ENCODE measurements around the gene PCBP2.

The PCBP2 gene

GRCh38 chr12:53495903-53496751 is 44.2 kb downstream of the PCBP2 start:
- no peak for DNase-seq

DNA sequence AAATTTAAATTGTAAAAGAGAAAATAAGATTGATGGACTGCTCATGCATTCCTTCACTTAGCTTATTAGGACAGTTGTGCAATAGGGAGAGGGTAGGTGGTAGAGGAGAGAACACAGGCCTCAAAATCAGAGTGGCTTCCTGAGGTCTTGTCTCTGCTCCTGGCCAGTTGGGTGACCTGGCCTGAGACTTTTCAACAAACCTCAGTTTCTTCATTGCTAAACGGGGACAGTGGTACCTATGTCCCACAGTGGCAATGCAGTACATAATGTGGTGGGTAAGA is 44.8 kb downstream of the PCBP2 start:
- DNase-seq, result no peak

DNA sequence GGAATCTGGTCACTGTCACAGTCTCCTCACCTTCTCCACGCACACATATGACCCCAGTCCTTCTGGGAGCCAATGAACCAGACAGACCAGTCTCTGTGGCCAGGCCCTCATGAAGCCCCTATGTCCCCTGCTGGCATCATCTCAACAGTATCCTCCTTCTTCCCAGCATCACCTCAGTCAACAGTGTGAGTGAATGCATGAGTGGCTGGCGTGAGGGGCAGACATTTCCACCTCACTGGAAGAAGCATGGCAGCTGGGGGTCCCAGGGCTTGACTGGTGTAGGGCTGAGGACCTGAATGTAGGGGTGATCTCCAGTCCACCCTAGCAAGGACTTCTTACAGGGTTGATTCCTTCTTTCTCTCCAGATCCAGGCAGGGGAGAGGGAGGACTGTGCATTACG is 45.6 kb downstream of the PCBP2 start:
- no peak for DNase-seq

GRCh38 chr12:53498235-53498630 is 46.3 kb downstream of the PCBP2 start:
- DNase-seq, result no peak

- DNase-seq, result no peak
Observed at GRCh38 chr12:53499266-53500141, 47.6 kb downstream of the PCBP2 start, which contains the start of gene MAP3K12. TSS of gene MAP3K12 (minus strand) at chr12:53499458. CDS start at chr12:53487391, 12,067 bp downstream.

GRCh38 chr12:53500142-53500775 is 48.4 kb downstream of the PCBP2 start:
- DNase-seq, result no peak

DNA sequence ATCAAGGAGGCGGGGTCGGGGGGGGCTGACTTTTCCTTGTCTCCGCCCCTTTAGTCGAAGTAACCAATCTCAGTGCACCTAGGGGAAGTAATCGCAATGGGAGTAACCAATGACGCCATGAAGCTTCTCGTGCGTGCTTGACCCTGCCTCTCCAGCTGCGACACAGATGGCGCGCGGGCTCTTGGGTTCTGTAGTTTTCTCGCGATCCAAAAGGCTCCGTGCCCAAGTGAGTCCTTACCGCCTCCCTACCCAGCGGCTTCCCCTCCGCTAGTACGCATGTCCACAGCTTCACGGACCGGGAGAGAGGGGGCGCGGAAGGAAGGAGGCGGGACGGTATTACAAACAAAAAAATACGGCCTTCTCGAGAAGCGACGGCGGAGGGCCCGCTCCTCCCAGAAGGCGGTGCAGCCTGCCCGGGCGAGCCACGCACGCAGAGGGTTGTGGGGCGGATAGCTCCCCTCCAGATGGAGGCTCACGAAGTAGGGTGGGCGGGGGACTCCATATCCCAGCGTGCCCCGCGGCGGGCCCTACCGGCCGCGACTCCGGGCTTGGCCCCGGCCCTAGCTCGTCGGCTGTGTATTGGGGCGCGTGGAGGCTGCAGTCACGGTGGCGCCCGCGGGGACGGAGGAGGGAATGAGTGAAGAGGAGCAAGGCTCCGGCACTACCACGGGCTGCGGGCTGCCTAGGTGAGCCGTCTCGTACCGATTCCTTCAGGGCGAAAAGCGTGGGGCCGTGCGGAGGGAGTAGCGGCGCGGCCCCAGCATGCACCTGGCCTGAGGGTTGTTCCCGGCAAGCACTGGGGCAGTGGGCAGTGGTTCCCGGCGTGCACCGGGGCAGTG is 49.1 kb downstream of the PCBP2 start, which contains the start of gene TARBP2:
TARBP2 (plus strand) TSS at position 508 of the 839 bp plus-strand sequence; CDS start at position 634, 126 bp downstream.
- DNase-seq, result peak; percentile 72

DNA sequence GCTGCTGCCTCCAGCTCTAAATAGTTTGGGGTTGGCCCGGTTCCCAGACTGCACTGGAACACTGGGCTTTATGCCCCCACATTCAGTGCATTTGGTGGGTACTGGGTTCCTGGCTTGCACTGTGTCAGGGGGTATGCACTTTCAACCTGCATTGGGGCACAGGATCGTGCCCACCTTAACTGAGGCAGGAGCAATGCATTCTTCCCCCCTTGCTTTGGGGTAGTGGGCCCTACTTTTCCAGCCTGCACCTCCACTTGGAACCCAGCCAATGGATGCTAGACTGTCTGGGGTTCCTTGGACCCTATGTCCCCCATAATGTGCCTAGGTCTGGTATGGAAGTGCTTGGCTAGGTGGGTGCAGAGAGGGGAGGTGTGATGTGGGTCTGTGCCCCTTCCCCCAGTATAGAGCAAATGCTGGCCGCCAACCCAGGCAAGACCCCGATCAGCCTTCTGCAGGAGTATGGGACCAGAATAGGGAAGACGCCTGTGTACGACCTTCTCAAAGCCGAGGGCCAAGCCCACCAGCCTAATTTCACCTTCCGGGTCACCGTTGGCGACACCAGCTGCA is 49.8 kb downstream of the PCBP2 start:
- DNase-seq, result no peak

- no peak for DNase-seq
Observed at GRCh38 chr12:53502331-53502730, 50.4 kb downstream of the PCBP2 start.

DNA sequence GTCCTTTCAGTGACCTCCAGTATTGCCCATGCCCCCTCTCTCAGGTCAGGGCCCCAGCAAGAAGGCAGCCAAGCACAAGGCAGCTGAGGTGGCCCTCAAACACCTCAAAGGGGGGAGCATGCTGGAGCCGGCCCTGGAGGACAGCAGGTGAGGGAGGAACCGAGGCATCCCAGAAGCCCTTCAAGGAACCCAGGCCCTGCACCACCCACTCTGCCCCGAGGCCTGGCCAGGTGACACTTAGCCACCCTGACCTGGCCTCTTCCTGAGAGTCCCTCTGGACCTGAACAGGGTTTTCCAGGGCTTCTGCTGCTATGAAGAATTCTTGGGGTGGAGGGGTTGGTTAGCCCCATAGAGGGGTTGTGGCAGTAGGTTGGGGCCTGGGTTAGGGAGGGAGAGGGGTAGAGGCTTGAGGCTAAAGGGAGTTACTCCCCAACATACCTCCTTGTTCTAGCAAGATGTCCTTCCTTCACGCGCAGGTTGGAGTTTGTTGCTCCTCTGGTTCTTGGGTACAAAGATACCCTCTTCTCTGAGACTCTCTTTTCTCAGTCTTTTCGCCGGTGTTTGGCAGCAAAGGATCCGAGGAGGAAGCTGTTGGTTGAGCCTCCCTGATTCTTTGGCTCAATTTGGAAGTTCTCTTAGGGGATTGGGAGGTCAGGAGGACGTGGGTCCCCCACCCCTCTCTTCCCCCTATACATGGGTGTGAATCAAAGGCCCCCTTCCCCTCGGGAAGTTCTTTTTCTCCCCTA is 51.3 kb downstream of the PCBP2 start:
- DNase-seq, result no peak

DNA sequence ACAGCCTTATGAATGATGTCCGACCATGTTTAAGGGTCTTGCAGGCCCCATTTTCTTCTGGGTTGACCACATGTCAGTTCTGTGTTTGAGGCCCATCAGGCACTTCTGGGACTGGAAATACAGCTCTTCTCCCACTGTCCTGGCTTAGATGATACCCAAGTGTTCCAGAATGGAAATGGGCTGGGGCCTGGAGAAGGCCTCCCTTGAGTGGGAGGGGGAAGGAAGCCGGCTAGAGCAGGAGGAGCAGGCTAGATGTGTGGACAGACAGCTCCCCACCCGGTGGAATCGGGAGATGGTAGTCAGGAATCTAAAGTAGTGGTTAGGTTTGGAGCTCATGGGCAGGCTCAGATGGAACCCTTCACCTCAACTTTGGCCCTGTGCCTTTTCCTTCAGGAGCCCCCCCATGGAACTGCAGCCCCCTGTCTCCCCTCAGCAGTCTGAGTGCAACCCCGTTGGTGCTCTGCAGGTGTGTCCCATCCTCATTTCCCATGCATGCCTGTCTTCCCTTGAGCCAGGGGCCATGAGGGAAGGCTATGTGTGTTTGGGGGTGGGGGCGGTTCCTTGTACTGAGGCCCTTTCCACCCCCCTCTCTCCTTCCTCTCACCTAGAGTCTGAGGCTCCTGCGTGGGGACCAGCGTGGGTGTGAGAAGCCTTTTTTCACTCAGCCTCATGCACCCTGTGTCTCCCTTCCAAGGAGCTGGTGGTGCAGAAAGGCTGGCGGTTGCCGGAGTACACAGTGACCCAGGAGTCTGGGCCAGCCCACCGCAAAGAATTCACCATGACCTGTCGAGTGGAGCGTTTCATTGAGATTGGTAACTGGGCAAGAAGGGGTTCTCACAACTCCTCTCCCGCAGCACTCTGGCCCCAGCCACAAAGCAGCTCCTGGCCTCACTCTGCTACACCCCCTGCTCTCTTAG is 52.4 kb downstream of the PCBP2 start:
- no peak for DNase-seq

- DNase-seq, result no peak
Observed at GRCh38 chr12:53505086-53505485, 53.2 kb downstream of the PCBP2 start.

DNA sequence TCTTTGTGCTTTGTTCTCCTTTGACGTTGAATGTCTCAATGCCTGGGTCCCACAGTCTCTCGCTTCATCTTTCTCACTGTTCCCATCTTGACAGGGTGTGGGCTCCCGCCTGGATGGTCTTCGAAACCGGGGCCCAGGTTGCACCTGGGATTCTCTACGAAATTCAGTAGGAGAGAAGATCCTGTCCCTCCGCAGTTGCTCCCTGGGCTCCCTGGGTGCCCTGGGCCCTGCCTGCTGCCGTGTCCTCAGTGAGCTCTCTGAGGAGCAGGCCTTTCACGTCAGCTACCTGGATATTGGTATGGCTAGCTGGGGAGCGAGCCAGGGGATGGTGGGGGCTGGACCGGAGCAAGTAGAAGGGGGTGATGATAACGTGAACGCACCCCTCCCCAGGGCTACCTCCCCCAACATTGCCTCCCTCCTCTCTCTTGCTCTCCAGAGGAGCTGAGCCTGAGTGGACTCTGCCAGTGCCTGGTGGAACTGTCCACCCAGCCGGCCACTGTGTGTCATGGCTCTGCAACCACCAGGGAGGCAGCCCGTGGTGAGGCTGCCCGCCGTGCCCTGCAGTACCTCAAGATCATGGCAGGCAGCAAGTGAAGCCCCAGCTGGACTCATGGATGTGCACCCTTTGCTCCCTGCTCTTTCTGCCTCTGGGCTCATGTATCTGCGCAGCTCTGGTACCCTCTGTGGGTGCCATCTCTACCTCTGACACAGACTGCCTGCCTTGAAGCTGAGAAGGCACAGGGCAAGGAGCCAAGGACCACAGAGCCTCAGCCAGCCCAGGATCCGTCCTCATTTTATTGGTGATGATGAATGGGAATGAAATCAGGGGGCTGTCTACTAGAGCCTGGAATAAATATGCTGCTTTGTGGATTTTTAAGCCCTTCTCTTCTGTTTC is 53.9 kb downstream of the PCBP2 start:
- no peak for DNase-seq

DNA sequence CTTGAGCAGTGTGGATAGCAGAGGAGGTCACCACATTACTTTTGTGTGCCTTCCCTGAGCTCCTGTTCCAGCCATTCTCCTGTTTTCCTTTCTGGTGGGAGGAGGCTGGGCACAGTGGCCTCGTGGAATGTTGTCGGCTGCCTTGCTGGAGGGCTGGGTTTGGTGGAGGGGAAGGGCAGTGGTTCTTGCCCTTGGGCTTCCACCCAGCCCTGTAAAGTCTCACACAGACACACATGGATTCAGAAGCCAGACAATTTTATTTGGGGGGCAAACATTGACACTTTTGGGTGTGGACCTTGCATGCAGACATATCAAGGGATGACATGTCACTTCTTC is 54.5 kb downstream of the PCBP2 start:
- DNase-seq, result no peak

DNA sequence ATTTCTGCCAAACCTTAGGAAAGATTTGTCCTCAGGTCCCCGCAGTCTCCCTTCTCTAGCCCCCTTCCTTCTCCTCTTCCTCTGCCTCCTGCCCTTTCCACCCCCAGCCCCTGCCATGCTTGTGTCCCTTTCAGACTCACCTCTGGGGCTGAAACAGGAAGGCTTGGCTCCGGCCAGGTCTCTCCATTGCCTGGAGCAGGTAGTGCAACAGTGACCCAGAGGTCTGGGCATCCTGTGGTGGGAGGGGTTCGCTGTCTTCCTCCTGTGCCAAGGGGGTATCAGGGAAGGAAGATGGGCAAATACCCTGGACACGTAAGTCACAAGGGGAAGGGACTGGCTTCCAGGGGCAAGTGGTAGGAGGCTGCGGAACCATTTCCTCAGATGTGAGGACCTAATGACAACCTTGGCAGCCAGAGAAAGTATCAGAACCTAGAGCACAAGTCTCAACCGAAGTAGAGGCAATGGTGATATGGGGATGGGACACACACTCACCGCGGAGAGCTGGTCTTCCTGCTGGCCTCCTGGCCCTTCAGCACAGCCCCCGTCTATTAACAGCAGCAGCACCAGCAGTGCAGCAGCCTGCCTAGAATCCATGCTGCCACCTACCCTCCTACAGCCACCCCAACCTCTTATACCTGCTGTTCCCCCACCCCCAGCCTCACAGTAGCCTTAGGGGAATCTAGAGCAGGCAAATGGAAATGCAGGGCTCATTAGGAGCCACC is 55.1 kb downstream of the PCBP2 start, which contains the start of gene NPFF:
NPFF (minus strand) TSS at position 604 of the 722 bp plus-strand sequence; CDS start at position 594, 10 bp downstream.
- DNase-seq, result no peak

DNA sequence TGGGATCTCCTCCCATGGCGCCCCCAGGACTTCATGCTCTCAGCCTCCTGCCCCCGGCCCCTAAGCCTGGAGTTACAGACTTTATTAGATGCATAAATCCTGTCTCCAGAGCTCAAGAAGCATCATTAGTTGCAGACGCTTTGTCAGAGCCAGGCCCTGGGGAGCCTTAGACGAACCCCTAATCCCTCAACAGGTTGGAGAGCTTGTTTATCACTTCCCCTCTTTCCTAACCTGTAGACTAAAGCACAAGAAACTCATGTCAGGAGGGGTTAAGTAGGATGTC is 55.6 kb downstream of the PCBP2 start:
- DNase-seq, result no peak

DNA sequence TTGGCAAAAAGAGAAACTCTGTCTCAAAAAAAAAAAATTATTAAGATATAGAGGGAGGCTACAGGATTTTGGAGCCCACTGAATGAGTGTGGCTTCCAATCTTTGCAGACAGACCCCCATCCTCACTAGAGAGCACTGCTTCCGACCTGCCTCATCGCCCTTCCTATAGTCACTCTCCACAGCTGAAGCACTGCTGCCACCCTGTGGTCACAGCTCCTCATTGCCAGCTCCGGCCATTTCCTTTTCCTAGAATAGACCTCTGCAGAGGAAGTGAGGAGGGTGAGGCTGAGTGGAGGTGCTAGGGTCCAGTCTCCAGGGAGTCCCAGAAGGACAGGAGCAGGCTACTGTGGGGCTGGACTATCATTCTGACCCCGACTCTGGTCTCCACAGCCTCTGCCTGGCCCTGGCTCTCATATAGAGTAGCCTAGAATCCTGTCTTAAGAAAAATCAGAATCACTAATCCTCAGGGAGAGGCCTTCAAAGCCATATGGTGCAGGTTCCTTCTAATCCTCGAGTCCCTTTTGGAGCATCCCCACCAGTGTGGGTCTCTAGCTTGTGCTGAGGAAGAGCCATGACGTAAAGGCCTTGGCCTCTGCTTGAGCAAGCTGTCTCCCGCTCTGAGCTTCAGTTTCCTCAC is 56.8 kb downstream of the PCBP2 start:
- DNase-seq, result peak; percentile 25

GRCh38 chr12:53510181-53510812 is 58.4 kb downstream of the PCBP2 start:
- no peak for DNase-seq
